Heart right ventricle (tissue), 16 donors: Measurements from ENCODE around the gene PHACTR3. TPM values are rescaled to one million over a fixed set of nuclear protein-coding genes. Genes with fewer than 3 reads are reported as not detected.

Experiments used
- ATAC-seq, 8 donors: fragments of 200-7000 bp; cut with Tn5 transposase; one replicate each; pipeline ENCODE4 v1.9.1; 2020; ENCODE audit warnings: mild to moderate bottlenecking in 8 of 8, moderate library complexity in 8 of 8, moderate number of reproducible peaks in 1 of 8
- DNase-seq, 2 donors: peaks; one replicate each; pipeline ENCODE4 v3.0.0-alpha.2; 2020
- H3K27ac ChIP-seq, 10 donors: fragments of 200-600 bp; sonication (generic) in 2 of 10; one replicate each; pipeline versions ENCODE4 v1.5.0 to v1.8.0; 2020 to 2022; ENCODE audit warnings: mild to moderate bottlenecking in 3 of 10
- H3K27me3 ChIP-seq, 7 donors: fragments of 200-600 bp; one replicate each; pipeline ENCODE4 v1.8.0; 2021 to 2022; ENCODE audit warnings: mild to moderate bottlenecking in 2 of 7
- H3K36me3 ChIP-seq, 9 donors: fragments of 200-600 bp; sonication (generic) in 1 of 9; one replicate each; pipeline versions ENCODE4 v1.5.0 to v1.8.0; 2020 to 2022; ENCODE audit warnings: mild to moderate bottlenecking in 2 of 9
- H3K4me1 ChIP-seq, 9 donors: fragments of 200-600 bp; sonication (generic) in 1 of 9; one replicate each; pipeline versions ENCODE4 v1.5.0 to v1.8.0; 2020 to 2022; ENCODE audit warnings: mild to moderate bottlenecking in 4 of 9
- H3K4me3 ChIP-seq, 10 donors: fragments of 200-600 bp; sonication (generic) in 2 of 10; one replicate each; pipeline versions ENCODE4 v1.5.0 to v1.8.0; 2020 to 2022; ENCODE audit warnings: mild to moderate bottlenecking in 7 of 10, moderate library complexity in 2 of 10
- H3K9me3 ChIP-seq, 11 donors: fragments of 200-600 bp in 10 of 11; sonication (generic) in 2 of 11; one replicate each; pipeline versions ENCODE4 v1.5.0 to v1.8.0; 2013 to 2022; ENCODE audit warnings: mild to moderate bottlenecking in 2 of 11, control low read depth in 1 of 11, moderate library complexity in 1 of 11
- CTCF ChIP-seq, 9 donors: fragments of 200-600 bp; sonication (generic) in 2 of 9; IDR thresholded peaks; one replicate each; pipeline versions ENCODE4 v1.5.0 to v1.8.0; 2021 to 2022; ENCODE audit warnings: antibody characterized with exemption in 9 of 9, mild to moderate bottlenecking in 5 of 9, moderate library complexity in 1 of 9
- WGBS, 2 donors: extraction: QIAGEN DNeasy Blood & Tissue Kit; methylation state at CpG; one replicate each; pipeline ENCODE4 v1.1.7; 2013; ENCODE audit warnings: inconsistent platforms in 1 of 2; 5-methylcytosine and 5-hydroxymethylcytosine counted together
- intact Hi-C, 10 donors: fragments of 100-400 bp; cut with DNase I; formaldehyde crosslinking; loops; one replicate each; pipeline versions ENCODE4 v1.11.1 to v1.14.2; 2022
- polyA plus RNA-seq, 2 donors: library from polyadenylated mRNA; stranded (reverse); fragments of 200-250 nt; gene quantifications; one replicate each; pipeline ENCODE4 v1.2.3, GENCODE V29; 2013
- total RNA-seq, 10 donors: library from RNA; stranded (reverse); fragmentation: NEBNext Ultra II Directional in 3 of 10; extraction: Animal tissue kit (Norgen Biotek cat#: 25700) in 3 of 10; gene quantifications; one replicate each; pipeline versions ENCODE4 v1.2.1 to v1.2.4, GENCODE V29; 2021 to 2023
- donor health status: Arrhythmogenic right ventricular cardiomyopathy.
- donor health status: ischemic (EF 13 %, LVEDD 7.1; RV severe dilation, severe dysfunction).
- donor health status: healthy with polysubstance abuse.
- donor health status: DM: no; HTN: yes; CAD: no.
- donor health status: DM: no; HTN: no; CAD: no.
- donor health status: ischemic (EF 25% LVEDD 6.9; RV normal size, moderate dysfunction).
- donor health status: ischemic (EF 25% LVEDD 5.7; RV mildly dilated, moderate dysfunction).
- donor health status: healthy.
- donor health status: DM: yes; HTN: yes; CAD: no.
- donor health status: Ischemic cardiomyopathy.
- donor health status: ischemic (EF 35%, LVEDD 5.7; RV mildly dilated, moderate dysfunction).
- donor health status: nonischemic (EF 11% LVEDD 7.7; RV severe dilation, severe dysfunction).
- donor health status: DM: yes; HTN: yes; CAD: no.
- donor health status: PGD.
- donor health status: ischemic (EF 29% LVEDD 5.4; RV normal size, mild dysfunction).
- donor health status: nonischemic (EF 23%, LVEDD 6.1; RV moderate dilation, normal function).

The PHACTR3 gene
- total and polyA plus RNA-seq, 12 donors = 0.51 to 24.1 (median 3.7) TPM

DNA sequence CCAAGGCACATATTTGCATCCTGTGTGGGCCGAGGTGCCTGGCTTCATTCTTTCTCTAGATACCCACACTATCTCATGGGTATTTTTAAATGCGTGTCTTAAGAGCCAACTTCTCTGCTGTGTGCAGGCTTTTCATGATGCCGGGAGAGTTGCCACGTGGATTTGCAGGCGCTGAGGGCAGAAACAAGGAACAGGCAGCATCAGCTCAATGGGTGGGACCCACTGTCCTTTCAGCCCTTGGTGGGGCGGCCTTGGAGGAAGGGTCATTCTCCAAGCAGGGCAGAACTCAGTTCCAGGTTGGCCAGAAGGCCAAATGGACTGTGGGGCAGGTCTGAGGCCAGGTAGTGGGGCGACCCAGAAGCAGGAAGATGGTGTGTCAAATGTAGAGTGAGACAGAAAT lies 84.7 kb downstream of the PHACTR3 start:
- Histone ChIP-seq H3K9me3 (no peaks in the 10 kb centered on the region), H3K27me3 (peaks cover 0 to 7% (median 0%) of the 10 kb centered on the region in 7 donors), H3K36me3 (no peaks in the 10 kb centered on the region), H3K4me1 (peaks cover 0 to 13% (median 7%) of the 10 kb centered on the region in 9 donors), H3K4me3 (no peak overlapping the region), H3K27ac (peak overlapping the region in 2 of 10 donors; percentile 52 to 58)
- DNase-seq = no peak
- 52 to 61% methylated on average over 7 of the region's 7 CpGs for WGBS, 2 donors
- TF ChIP-seq CTCF (IDR thresholded peaks at IDR 0.05) = no peak
- intact Hi-C loops = no loop called here
- ATAC-seq = peak in 5 of 8 donors; percentile 15 to 40 (median 32)

DNA sequence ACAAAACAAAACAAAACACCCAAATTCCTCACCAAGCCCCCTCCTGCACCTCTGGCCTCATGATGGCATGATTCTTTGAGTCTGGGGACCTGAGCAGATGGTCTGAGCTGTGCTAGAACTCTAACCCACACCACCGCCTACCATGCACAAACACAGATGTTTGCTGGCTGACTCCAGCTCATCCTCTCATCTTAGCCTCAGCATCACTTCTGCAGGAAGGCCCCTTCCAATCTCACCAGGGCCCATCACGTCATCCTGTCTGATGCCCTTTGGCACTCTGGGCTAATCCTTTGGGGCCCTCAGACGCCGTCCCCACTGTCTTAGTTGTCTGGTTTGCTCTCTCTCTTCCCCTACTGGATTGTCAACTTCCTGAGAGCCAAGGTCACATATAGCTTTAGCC lies 85.8 kb downstream of the PHACTR3 start:
- DNase-seq (no peak), ATAC-seq (no peak)
- H3K9me3 ChIP-seq = no peaks in the 10 kb centered on the region
- no peaks in the 10 kb centered on the region for H3K36me3 ChIP-seq
- WGBS, 2 donors = 75 to 82% methylated on average over 4 of the region's 4 CpGs
- H3K4me1 ChIP-seq = peaks cover 0 to 13% (median 7%) of the 10 kb centered on the region in 9 donors
- intact Hi-C loops = loop anchor here in 1 of 10 donors (10.0 kb wide), 1 partner anchor 85 kb away; the partner anchor contains the start of gene PHACTR3
- peaks cover 0 to 9% (median 0%) of the 10 kb centered on the region in 7 donors for H3K27me3 ChIP-seq
- no peak overlapping the region for H3K27ac ChIP-seq
- no peak overlapping the region for H3K4me3 ChIP-seq
- no peak for TF ChIP-seq CTCF (IDR thresholded peaks at IDR 0.05)

GRCh38 chr20:59690976-59691375 lies 86.6 kb downstream of the PHACTR3 start:
- ATAC-seq = no peak
- Histone ChIP-seq H3K4me3 (no peak overlapping the region), H3K36me3 (no peaks in the 10 kb centered on the region), H3K4me1 (peaks cover 0 to 13% (median 7%) of the 10 kb centered on the region in 9 donors), H3K27me3 (peaks cover 0 to 18% (median 0%) of the 10 kb centered on the region in 7 donors), H3K27ac (peak overlapping the region in 1 of 10 donors; percentile 74), H3K9me3 (no peaks in the 10 kb centered on the region)
- intact Hi-C loops = loop anchor here in 1 of 10 donors (10.0 kb wide), 1 partner anchor 86 kb away; the partner anchor contains the start of gene PHACTR3
- no peak for TF ChIP-seq CTCF (IDR thresholded peaks at IDR 0.05)
- WGBS, 2 donors = 66 to 74% methylated on average over 4 of the region's 4 CpGs
- DNase-seq = no peak

GRCh38 chr20:59692139-59692538 lies 87.8 kb downstream of the PHACTR3 start:
- 50 to 51% methylated on average over 3 of the region's 3 CpGs for WGBS, 2 donors

More at GRCh38 chr20:59692139-59692538, 87.8 kb downstream of the PHACTR3 start:
- peak; percentile 63 to 94 (median 90) for ATAC-seq
- intact Hi-C loops = loop anchor here in 1 of 10 donors (10.0 kb wide), 1 partner anchor 87 kb away; the partner anchor contains the start of gene PHACTR3
- H3K27me3 ChIP-seq = peaks cover 0 to 25% (median 0%) of the 10 kb centered on the region in 7 donors
- H3K4me1 ChIP-seq = peaks cover 0 to 13% (median 7%) of the 10 kb centered on the region in 9 donors
- peak; percentile 23 to 57 for DNase-seq
- H3K36me3 ChIP-seq = no peaks in the 10 kb centered on the region
- no peak for TF ChIP-seq CTCF (IDR thresholded peaks at IDR 0.05)
- H3K4me3 ChIP-seq = no peak overlapping the region
- H3K27ac ChIP-seq = peak overlapping the region in 8 of 10 donors; percentile 20 to 74 (median 48)
- no peaks in the 10 kb centered on the region for H3K9me3 ChIP-seq
